ENCODE measurements around the gene ZSCAN21.

Gene ZSCAN21

GRCh38 chr7:100029596-100029995 is 20.0 kb upstream of the ZSCAN21 start:
- DNase-seq: no peak

DNA sequence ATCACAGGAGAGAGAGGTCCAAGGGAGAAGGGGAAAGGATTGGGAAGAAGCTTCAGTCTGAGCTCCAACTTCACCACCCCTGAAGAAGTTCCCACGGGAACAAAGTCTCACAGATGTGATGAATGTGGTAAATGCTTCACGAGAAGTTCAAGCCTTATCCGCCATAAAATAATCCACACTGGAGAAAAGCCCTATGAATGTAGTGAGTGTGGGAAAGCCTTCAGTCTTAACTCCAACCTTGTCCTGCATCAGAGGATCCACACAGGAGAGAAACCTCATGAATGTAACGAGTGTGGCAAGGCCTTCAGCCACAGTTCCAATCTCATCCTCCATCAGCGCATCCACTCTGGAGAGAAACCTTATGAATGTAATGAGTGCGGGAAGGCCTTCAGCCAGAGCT is 16.0 kb upstream of the ZSCAN21 start:
- no peak for DNase-seq

DNA sequence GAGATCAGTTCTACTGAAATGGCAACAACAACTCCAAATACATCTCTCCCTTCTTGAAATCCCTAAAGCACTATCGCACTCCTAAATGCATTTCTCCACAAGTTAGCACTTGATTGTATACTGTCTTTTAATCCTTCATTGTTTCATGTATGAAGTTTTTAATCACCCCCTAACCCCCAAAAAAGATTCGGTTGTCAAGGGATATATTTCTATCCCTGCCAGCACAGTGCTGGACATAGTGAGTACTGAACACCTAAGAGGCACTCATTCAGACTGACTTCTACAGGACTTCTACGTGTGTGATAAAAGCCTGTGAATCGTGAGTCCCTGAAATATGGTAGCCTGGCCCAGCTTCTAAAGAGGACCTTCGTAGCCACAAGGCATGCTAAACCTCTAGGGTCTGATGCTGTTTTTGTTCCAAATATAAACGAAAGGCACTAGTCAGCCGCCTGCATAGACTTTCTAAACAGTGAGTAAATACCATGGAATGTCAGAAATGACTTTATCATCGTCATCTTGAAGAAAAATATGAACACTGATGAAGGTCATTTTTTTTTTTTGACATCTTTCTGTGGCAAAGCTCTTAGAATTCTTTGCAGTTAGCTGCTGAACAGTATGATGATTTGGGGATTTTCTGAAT is 14.6 kb upstream of the ZSCAN21 start:
- DNase-seq: no peak

GRCh38 chr7:100035876-100036275 is 13.7 kb upstream of the ZSCAN21 start:
- no peak for DNase-seq

DNA sequence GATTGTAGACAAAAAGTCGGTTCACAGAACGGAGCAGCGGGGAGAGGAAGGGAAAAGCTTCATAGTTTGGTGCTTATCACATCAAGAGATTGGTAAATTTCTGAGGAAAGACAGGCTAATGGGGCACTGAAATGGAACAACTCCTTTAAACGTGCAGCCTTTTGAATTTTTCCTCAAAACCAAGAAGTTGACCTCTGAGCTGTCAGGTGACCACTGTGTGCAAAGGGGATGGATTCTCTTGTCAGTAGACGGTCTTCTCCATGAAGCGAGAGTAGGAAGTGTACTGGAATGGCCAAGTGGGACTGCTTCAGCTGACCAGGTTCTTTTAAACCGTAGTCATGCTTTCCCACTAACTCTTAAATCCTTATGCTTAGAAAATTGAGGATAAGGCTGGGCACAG is 11.2 kb upstream of the ZSCAN21 start:
- DNase-seq: no peak

DNA sequence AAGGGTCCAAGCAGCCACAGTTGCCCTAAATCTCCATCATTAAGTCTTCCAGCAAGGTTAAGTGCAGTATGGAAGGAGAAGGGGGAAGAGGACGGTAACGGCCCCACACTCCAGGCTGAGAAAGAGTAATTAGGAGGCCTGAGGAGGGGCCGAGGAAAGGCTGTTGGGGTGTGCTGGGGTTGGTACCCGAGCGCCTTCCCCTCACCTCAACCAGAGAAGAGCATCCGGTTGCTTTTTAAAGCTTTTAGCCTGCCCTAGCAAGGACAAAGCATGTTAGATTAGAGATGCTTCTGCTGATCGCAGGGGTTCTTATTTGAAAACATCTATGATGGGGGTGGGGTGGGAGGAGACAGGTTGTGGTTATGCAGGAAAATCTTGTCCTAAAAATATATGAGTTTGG is 9.0 kb upstream of the ZSCAN21 start:
- DNase-seq: no peak

- no peak for DNase-seq
Observed at GRCh38 chr7:100044718-100045117, 4.9 kb upstream of the ZSCAN21 start.

GRCh38 chr7:100048680-100049079 is 894 bp upstream of the ZSCAN21 start:
- no peak for DNase-seq

DNA sequence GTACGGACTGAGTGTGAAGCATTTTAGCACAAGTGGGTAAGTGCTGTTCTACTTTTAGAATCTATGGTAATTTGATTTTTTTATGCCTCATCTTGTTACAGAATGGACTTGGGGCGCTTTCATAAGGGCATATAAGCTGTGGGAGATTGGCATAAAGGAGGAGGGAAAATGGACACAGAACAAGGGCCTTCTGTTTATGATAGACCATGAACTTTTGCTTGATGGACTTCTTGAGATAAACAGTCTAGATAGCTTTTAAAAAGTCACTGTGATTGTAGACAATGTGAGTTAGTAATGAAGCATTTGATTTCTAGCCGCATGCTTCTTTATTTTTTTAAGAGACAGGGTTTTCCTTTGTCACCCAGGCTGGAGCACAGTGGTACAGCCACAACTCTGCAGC is 2.0 kb downstream of the ZSCAN21 start:
- DNase-seq: no peak

DNA sequence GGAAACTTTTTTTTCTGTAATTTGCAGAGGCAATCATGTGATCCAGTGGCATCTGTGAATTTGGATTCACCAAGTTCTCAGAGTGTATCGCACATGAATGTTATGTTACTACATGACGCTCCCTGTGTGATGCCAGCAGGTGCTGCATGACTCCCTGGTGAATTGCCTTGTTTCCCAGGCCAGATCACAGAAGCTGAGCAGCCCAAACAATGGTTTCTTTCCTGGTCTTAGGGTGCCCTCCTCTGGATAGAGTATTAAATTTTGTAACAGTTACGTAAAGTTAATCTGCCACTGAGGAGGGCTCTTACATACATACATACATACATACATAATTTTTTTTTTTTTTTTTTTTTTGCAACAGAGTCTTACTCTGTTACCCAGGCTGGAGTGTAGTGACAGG is 3.6 kb downstream of the ZSCAN21 start:
- DNase-seq: no peak

- no peak for DNase-seq
Observed at GRCh38 chr7:100057006-100057405, 7.4 kb downstream of the ZSCAN21 start.

GRCh38 chr7:100059251-100059739 is 9.7 kb downstream of the ZSCAN21 start:
- DNase-seq: no peak

- no peak for DNase-seq
Observed at GRCh38 chr7:100061518-100062193, 12.1 kb downstream of the ZSCAN21 start.

- DNase-seq: no peak
Observed at GRCh38 chr7:100063376-100063775, 13.8 kb downstream of the ZSCAN21 start.

DNA sequence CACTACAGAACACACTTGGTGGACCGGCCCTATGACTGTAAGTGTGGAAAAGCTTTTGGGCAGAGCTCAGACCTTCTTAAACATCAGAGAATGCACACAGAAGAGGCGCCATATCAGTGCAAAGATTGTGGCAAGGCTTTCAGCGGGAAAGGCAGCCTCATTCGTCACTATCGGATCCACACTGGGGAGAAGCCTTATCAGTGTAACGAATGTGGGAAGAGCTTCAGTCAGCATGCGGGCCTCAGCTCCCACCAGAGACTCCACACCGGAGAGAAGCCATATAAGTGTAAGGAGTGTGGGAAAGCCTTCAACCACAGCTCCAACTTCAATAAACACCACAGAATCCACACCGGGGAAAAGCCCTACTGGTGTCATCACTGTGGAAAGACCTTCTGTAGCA is 14.6 kb downstream of the ZSCAN21 start:
- no peak for DNase-seq

DNA sequence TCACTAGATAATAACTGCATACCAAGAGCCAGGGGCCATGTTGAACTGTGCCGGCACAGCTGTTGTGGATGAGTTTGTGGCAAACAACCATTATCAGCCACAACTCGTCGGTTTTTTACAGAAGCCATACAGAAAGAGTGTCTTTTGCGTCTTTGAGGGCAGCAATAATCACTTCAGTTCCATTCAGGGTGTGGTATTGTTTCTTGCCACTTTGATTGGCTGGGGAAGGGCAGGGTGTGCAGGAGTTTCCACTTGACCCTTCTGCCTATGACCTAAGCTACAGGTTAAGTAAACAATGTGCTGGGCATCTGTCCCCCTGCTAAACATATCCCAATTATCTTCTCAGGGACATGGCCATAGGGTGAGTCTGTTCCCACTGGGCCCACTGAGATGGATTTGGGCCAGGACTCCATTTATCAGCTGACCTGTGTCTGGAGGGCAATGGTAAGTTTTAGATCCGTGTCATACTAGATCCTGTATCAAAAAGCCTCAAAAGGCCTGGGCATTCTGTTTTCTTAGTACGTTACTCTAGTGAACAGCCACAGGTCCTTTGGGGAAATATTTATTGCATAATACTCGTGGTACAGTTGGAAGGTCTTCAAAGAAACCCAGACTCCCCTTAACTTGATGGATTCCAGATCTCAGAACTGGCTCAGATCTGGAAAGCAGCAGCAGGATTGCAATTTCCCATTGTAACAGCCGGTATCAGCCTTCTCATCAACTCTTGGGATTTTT is 16.0 kb downstream of the ZSCAN21 start:
- no peak for DNase-seq

- no peak for DNase-seq
Observed at GRCh38 chr7:100066953-100067352, 17.4 kb downstream of the ZSCAN21 start.

DNA sequence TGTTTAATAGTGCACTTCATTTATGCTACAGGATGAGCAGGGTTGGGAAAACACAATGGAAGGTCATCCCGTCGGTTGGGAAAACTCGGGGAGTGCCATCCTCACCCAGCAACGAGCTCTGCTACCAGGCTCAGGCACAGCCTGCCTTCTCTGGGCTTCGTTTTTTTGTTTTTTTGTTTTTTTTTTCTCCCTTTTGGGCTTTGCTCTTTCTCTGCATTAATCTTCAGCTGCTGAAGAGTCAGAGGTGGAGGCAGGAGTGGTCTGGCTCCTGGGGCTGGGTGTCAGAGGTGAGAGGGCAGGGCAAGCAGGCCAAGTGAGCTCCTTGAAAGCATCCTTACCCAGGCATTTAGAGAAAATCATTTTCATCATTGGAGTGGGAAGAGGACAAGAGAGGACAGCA is 20.4 kb downstream of the ZSCAN21 start:
- DNase-seq: no peak

DNA sequence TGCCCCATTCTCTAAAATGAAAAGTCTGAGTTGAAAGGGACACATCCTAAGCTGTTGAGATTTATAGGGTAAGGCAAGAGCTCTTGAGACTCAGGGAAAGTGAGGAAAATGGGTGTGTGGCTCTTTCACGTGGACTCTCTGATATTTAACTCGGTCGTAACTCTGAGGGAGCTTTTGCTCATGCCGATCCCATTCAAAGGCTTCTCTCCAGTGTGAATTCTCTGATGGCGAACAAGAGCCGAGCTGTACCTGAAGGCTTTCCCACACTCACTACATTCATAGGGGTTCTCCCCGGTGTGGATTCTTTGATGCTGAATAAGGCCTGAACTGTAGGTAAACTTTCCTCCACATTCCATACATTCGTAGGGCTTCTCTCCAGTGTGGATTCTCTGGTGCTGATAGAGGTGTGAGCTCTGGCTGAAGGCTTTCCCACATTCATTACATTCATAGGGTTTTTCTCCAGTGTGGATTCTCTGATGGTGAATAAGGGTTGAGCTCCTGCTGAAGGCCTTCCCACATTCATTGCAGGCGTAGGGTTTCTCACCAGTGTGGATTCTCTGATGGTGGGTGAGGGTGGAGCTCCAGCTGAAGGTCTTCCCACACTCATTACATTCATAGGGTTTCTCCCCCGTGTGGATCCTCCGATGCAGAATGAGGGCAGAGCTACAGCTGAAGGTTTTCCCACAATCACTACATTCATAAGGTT is 21.6 kb downstream of the ZSCAN21 start:
- no peak for DNase-seq

- no peak for DNase-seq
Observed at GRCh38 chr7:100072462-100072861, 22.9 kb downstream of the ZSCAN21 start.

- DNase-seq: no peak
Observed at GRCh38 chr7:100074841-100075240, 25.3 kb downstream of the ZSCAN21 start.

GRCh38 chr7:100075418-100075817 is 25.8 kb downstream of the ZSCAN21 start:
- DNase-seq: no peak

DNA sequence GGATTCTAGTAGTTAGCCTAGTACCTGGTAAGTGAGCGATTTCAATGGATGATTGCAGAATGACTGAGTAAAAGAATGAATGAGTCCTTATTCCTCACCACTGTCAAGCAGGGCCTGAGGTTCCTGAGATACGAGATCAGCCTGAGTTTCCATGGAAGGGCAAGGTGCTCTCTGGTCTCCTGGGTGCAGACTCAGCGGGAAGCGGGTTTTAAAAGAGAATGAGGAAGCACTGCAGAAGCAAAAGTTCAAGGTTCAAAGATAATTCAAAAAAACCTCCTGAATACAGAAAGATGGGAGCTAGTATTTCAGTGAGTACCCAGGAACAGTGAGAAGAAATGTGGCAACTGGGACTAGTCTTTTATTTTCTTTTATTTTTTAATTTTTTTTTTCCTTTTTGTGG is 27.6 kb downstream of the ZSCAN21 start:
- no peak for DNase-seq

All from activated CD8-positive, alpha-beta memory T cell treated with anti-CD3 and anti-CD28 coated beads, Interleukin-2, amount 50 U/mL, for 4 hours (primary cell).